Nephron (organoid): Measurements from ENCODE around the gene COG4.

ENCODE experiments used
- H3K27ac Mint-ChIP-seq, 3 experiments: 2 replicates each; pipeline ENCODE4 v1.8.0; 2020; ENCODE audit warnings: mixed read lengths in 3 of 3, mild to moderate bottlenecking in 2 of 3, moderate library complexity in 1 of 3
- H3K27me3 Mint-ChIP-seq: 2 replicates; pipeline ENCODE4 v1.8.0; 2021; ENCODE audit warnings: low read depth, mild to moderate bottlenecking, moderate library complexity, mixed read lengths
- H3K36me3 Mint-ChIP-seq: 2 replicates; pipeline ENCODE4 v1.8.0; 2020; ENCODE audit warnings: low read depth, mixed read lengths
- H3K4me1 Mint-ChIP-seq: 2 replicates; pipeline ENCODE4 v1.8.0; 2020; ENCODE audit warnings: mixed read lengths
- H3K4me3 Mint-ChIP-seq, 3 experiments: 2 replicates each; pipeline ENCODE4 v1.8.0; 2020; ENCODE audit warnings: mild to moderate bottlenecking in 3 of 3, mixed read lengths in 3 of 3, moderate library complexity in 2 of 3
- H3K9me3 Mint-ChIP-seq: 2 replicates; pipeline ENCODE4 v1.8.0; 2020; ENCODE audit warnings: mixed read lengths
- TF ChIP-seq, protein P1 (sequence below), 3 experiments: fragments of 200-600 bp; sonication (generic); IDR thresholded peaks; one replicate each; pipeline ENCODE4 v1.5.0; 2021; ENCODE audit warnings: antibody characterized with exemption in 3 of 3; ENCODE audit not compliant: unreplicated experiment in 3 of 3

COG4 gene

DNA sequence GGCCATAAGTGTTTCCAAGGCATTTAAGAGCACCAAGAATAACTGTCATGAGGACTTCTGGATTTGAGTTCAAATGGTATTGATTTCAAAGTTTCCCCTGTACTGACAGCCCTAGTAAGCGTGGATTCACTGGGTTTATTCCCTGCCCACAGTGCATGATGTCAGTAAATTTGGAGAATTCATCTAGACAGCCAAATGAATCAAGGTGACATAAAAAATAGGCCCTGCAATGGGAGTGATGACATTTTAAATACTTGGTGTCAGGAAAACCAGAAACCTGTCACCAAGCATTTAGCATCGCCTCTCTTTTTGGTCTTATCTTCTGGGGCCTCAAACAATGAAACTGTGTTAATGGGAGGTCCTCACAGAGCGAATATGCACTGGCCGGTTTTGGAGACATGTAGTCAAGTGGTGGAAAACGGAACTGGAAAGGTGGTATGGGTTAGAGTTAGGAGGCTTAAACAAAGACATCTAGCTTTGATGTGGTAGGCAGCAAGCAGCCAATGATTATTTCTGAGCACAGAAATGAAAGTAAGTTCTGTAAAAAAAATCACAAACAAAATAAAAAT, 29.1 kb downstream of the COG4 start:
- no peaks in the 10 kb centered on the region for H3K4me1 Mint-ChIP-seq
- H3K36me3 Mint-ChIP-seq, result peaks cover 42% of the 10 kb centered on the region
- no peaks in the 10 kb centered on the region for H3K9me3 Mint-ChIP-seq
- no peak overlapping the region for H3K4me3 Mint-ChIP-seq
- no peak overlapping the region for H3K27ac Mint-ChIP-seq
- TF ChIP-seq, protein P1, sequence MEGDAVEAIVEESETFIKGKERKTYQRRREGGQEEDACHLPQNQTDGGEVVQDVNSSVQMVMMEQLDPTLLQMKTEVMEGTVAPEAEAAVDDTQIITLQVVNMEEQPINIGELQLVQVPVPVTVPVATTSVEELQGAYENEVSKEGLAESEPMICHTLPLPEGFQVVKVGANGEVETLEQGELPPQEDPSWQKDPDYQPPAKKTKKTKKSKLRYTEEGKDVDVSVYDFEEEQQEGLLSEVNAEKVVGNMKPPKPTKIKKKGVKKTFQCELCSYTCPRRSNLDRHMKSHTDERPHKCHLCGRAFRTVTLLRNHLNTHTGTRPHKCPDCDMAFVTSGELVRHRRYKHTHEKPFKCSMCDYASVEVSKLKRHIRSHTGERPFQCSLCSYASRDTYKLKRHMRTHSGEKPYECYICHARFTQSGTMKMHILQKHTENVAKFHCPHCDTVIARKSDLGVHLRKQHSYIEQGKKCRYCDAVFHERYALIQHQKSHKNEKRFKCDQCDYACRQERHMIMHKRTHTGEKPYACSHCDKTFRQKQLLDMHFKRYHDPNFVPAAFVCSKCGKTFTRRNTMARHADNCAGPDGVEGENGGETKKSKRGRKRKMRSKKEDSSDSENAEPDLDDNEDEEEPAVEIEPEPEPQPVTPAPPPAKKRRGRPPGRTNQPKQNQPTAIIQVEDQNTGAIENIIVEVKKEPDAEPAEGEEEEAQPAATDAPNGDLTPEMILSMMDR (IDR thresholded peaks at IDR 0.05; ENCODE audit: unreplicated experiment in 3 of 3), result no peak
- H3K27me3 Mint-ChIP-seq, result no peaks in the 10 kb centered on the region

DNA sequence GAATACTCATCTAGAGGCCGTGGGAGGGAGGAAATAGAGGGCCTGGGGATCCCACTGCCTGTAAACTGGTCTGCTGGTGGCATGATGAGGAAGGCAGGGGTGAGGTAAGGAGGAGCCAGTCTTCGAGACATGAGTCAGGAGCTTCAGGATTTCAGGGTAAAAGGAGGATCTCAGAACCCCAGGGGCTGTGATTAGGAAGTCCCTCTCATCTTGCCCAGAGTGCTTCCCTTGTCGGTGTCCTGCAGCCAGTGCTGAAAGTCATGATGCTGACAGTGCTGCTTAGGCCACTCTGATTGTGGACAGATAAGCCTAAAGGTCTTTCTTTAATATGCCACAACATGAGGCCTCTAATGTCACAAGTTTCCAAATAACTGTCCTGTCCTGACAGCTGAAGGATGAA, 29.6 kb downstream of the COG4 start:
- Mint-ChIP-seq H3K27me3 (no peaks in the 10 kb centered on the region), H3K9me3 (no peaks in the 10 kb centered on the region), H3K36me3 (peaks cover 42% of the 10 kb centered on the region), H3K4me1 (no peaks in the 10 kb centered on the region), H3K27ac (no peak overlapping the region), H3K4me3 (no peak overlapping the region)
- TF ChIP-seq, protein P1 (IDR thresholded peaks at IDR 0.05; ENCODE audit: unreplicated experiment in 3 of 3), result no peak

DNA sequence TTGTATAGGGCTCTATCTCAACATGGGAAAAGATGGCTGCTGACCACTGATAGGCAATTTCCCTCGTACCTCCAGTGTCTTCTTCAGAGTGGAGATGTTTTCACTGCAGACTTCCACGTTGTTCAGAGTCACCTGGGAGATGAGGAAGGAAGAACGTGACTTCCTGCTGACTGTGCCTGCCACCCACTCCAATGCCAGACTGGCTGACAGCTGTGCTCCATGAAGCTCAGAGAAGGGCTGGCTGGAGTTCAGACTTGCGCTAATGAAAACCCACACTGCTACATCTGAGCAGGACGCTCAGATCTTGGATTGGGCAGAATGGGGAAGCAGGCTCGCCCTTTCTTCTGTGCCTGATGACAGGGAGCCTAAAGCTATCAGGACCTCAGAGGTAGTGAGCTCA, 33.1 kb downstream of the COG4 start:
- Mint-ChIP-seq H3K27me3 (no peaks in the 10 kb centered on the region), H3K9me3 (no peaks in the 10 kb centered on the region), H3K4me1 (no peaks in the 10 kb centered on the region), H3K27ac (no peak overlapping the region), H3K36me3 (peaks cover 38% of the 10 kb centered on the region), H3K4me3 (no peak overlapping the region)
- TF ChIP-seq, protein P1 (IDR thresholded peaks at IDR 0.05; ENCODE audit: unreplicated experiment in 3 of 3), result no peak

DNA sequence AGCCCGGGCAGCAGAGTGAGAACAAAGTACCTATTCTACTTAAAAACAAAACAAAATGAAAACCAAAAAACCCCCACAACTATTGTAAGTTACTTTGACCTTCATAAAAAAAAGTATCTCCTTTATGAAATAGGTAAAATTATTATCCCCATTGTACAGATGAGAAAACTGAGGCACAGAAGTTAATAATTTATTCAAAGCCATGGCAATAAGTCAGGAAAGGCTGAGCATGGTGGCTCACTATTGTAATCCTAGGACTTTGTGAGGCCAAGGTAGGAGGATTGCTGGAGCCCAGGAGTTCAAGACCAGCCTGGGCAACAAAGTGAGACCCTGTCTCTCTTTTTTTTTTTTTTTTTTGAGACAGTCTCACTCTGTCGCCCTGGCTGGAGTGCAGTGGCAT, 38.5 kb downstream of the COG4 start:
- peaks cover 24% of the 10 kb centered on the region for H3K36me3 Mint-ChIP-seq
- H3K9me3 Mint-ChIP-seq, result no peaks in the 10 kb centered on the region
- H3K27ac Mint-ChIP-seq, result no peak overlapping the region
- H3K4me3 Mint-ChIP-seq, result no peak overlapping the region
- TF ChIP-seq, protein P1 (IDR thresholded peaks at IDR 0.05; ENCODE audit: unreplicated experiment in 3 of 3), result no peak
- no peaks in the 10 kb centered on the region for H3K27me3 Mint-ChIP-seq
- no peaks in the 10 kb centered on the region for H3K4me1 Mint-ChIP-seq

DNA sequence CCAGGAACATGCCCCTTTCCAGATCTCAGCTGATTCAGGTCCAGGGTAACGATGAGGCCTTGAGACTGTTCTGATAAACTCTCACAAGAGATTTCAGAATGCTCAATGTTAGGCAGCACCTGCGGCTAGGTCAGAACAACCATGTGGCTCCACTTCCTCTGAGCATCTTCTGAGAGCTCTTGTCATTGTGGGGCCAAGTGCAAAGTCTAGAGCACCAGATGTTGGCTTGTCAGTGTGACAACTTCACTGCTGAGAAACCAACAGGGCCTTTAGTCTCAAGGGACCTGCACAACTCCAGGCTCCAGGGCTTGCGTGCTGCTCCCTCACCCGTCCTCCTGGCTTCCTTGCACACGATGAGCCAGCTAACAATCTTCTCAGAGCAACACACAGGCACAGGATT, 39.9 kb downstream of the COG4 start:
- Mint-ChIP-seq H3K27me3 (no peaks in the 10 kb centered on the region), H3K9me3 (no peaks in the 10 kb centered on the region), H3K27ac (no peak overlapping the region), H3K36me3 (peaks cover 21% of the 10 kb centered on the region), H3K4me3 (no peak overlapping the region), H3K4me1 (no peaks in the 10 kb centered on the region)
- TF ChIP-seq, protein P1 (IDR thresholded peaks at IDR 0.05; ENCODE audit: unreplicated experiment in 3 of 3), result no peak

DNA sequence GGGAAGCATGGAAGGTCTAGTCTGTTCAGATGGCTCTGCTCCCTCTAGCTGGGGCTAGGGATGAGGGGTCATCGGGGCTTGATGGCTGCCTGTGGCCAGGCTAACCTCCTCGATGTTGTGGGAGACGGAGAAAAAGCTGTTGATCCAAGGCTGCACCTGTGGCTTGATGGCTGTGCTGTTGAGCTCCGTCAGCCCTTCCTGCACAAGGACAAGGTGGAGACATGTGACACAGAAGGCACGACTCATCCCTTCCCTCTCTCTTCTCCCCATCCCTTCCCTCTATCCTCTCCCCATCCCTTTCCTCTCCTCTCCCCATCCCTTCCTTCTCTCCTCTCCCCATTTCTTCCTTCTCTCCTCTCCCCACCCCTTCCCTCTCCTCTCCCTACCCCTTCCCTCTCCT, 40.7 kb downstream of the COG4 start:
- Mint-ChIP-seq H3K4me1 (no peaks in the 10 kb centered on the region), H3K36me3 (peaks cover 21% of the 10 kb centered on the region), H3K9me3 (no peaks in the 10 kb centered on the region), H3K27me3 (no peaks in the 10 kb centered on the region), H3K4me3 (no peak overlapping the region), H3K27ac (no peak overlapping the region)
- TF ChIP-seq, protein P1 (IDR thresholded peaks at IDR 0.05; ENCODE audit: unreplicated experiment in 3 of 3), result no peak
